Measurements from ENCODE around the gene NKAIN1. TPM values are rescaled to one million over a fixed set of nuclear protein-coding genes. Genes with fewer than 3 reads are reported as not detected.

NKAIN1 gene
- total and polyA plus RNA-seq, 2 experiments from 2014 or later = 14.7 to 56.7 TPM

DNA sequence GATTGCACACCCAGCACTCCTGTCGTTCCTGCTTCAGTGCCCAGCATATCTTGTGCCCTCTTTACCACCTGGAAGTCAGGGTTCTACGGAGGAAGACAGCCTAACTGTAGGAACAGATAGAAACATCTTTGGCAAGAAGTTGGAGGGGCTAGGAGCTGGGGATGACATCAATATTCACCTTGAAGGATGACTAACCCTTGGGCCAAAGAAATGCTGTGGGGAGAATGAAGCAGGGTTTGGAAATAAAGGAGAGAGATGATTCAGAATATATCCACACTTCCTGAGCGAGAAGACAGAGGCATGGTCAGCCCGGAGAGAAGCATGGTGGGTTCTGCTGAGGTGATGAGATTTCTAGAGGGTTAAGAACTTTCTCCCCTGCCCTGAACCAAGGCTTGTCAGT is 4.6 kb upstream of the NKAIN1 start:
- no peaks in the 10 kb centered on the region for H3K9me2 ChIP-seq (ENCODE audit: insufficient read depth)
- peaks cover 12% of the 10 kb centered on the region for H3K27me3 ChIP-seq (ENCODE audit: insufficient read depth)
- peaks cover 4% of the 10 kb centered on the region; the same call in 1 of the 2 replicates for H3F3A ChIP-seq (replicated peaks; ENCODE audit: low read depth)
- Mint-ChIP-seq H3K27ac (no peak overlapping the region), H3K27me3 (ENCODE audit: insufficient read depth, low read depth, poor library complexity) (peaks cover 14% of the 10 kb centered on the region), H3K4me1 (peaks cover 10% of the 10 kb centered on the region), H3K4me3 (no peak overlapping the region), H3K9me3 (no peaks in the 10 kb centered on the region), H3K36me3 (ENCODE audit: low read depth) (no peaks in the 10 kb centered on the region; the same call in 2 of the 3 replicates)
- no peak for ATAC-seq
- H2AFZ ChIP-seq = no peak overlapping the region
- H3K4me3 ChIP-seq = no peak overlapping the region
- no peak overlapping the region for H3K4me2 ChIP-seq
- no peak for DNase-seq (ENCODE audit: low spot score)
- H4K20me1 ChIP-seq (replicated peaks; ENCODE audit: insufficient read depth) = no peaks in the 10 kb centered on the region
- H3K79me2 ChIP-seq (replicated peaks; ENCODE audit: insufficient read depth) = no peaks in the 10 kb centered on the region
- no peaks in the 10 kb centered on the region for H3K36me3 ChIP-seq (ENCODE audit: insufficient read depth)
- TF ChIP-seq, protein P1, sequence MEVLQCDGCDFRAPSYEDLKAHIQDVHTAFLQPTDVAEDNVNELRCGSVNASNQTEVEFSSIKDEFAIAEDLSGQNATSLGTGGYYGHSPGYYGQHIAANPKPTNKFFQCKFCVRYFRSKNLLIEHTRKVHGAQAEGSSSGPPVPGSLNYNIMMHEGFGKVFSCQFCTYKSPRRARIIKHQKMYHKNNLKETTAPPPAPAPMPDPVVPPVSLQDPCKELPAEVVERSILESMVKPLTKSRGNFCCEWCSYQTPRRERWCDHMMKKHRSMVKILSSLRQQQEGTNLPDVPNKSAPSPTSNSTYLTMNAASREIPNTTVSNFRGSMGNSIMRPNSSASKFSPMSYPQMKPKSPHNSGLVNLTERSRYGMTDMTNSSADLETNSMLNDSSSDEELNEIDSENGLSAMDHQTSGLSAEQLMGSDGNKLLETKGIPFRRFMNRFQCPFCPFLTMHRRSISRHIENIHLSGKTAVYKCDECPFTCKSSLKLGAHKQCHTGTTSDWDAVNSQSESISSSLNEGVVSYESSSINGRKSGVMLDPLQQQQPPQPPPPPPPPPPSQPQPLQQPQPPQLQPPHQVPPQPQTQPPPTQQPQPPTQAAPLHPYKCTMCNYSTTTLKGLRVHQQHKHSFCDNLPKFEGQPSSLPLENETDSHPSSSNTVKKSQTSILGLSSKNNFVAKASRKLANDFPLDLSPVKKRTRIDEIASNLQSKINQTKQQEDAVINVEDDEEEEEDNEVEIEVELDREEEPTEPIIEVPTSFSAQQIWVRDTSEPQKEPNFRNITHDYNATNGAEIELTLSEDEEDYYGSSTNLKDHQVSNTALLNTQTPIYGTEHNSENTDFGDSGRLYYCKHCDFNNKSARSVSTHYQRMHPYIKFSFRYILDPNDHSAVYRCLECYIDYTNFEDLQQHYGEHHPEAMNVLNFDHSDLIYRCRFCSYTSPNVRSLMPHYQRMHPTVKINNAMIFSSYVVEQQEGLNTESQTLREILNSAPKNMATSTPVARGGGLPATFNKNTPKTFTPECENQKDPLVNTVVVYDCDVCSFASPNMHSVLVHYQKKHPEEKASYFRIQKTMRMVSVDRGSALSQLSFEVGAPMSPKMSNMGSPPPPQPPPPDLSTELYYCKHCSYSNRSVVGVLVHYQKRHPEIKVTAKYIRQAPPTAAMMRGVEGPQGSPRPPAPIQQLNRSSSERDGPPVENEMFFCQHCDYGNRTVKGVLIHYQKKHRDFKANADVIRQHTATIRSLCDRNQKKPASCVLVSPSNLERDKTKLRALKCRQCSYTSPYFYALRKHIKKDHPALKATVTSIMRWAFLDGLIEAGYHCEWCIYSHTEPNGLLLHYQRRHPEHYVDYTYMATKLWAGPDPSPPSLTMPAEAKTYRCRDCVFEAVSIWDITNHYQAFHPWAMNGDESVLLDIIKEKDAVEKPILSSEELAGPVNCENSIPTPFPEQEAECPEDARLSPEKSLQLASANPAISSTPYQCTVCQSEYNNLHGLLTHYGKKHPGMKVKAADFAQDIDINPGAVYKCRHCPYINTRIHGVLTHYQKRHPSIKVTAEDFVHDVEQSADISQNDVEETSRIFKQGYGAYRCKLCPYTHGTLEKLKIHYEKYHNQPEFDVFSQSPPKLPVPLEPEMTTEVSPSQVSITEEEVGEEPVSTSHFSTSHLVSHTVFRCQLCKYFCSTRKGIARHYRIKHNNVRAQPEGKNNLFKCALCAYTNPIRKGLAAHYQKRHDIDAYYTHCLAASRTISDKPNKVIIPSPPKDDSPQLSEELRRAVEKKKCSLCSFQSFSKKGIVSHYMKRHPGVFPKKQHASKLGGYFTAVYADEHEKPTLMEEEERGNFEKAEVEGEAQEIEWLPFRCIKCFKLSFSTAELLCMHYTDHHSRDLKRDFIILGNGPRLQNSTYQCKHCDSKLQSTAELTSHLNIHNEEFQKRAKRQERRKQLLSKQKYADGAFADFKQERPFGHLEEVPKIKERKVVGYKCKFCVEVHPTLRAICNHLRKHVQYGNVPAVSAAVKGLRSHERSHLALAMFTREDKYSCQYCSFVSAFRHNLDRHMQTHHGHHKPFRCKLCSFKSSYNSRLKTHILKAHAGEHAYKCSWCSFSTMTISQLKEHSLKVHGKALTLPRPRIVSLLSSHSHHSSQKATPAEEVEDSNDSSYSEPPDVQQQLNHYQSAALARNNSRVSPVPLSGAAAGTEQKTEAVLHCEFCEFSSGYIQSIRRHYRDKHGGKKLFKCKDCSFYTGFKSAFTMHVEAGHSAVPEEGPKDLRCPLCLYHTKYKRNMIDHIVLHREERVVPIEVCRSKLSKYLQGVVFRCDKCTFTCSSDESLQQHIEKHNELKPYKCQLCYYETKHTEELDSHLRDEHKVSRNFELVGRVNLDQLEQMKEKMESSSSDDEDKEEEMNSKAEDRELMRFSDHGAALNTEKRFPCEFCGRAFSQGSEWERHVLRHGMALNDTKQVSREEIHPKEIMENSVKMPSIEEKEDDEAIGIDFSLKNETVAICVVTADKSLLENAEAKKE (CRISPR knock-in tag; IDR thresholded peaks at IDR 0.05) = no peak
- TF ChIP-seq REST (IDR thresholded peaks at IDR 0.05; ENCODE audit: unreplicated experiment) (no peak), EZH2phosphoT487 (IDR thresholded peaks at IDR 0.05; ENCODE audit: unreplicated experiment) (no peak), EZH2 (IDR thresholded peaks at IDR 0.05; ENCODE audit: low read depth, unreplicated experiment) (no peak)
- H3K4me1 ChIP-seq (ENCODE audit: insufficient read depth) = peaks cover 9% of the 10 kb centered on the region; the same call in 1 of the 2 replicates
- H3K27ac ChIP-seq (ENCODE audit: low read depth) = no peak overlapping the region

Measured in GM23338 (cell line).